ENCODE measurements around the gene GYPC.
"Not testable (repeated sequence)": the region's sequence is repeated elsewhere in the genome, so short reads cannot be mapped to it uniquely, and the experiment has no call there.

Gene GYPC

GRCh38 chr2:126700677-126701076 lies 44.7 kb downstream of the GYPC start:
- DNase-seq, result no peak

- no peak for DNase-seq
Observed at GRCh38 chr2:126703311-126703710, 47.4 kb downstream of the GYPC start.

DNA sequence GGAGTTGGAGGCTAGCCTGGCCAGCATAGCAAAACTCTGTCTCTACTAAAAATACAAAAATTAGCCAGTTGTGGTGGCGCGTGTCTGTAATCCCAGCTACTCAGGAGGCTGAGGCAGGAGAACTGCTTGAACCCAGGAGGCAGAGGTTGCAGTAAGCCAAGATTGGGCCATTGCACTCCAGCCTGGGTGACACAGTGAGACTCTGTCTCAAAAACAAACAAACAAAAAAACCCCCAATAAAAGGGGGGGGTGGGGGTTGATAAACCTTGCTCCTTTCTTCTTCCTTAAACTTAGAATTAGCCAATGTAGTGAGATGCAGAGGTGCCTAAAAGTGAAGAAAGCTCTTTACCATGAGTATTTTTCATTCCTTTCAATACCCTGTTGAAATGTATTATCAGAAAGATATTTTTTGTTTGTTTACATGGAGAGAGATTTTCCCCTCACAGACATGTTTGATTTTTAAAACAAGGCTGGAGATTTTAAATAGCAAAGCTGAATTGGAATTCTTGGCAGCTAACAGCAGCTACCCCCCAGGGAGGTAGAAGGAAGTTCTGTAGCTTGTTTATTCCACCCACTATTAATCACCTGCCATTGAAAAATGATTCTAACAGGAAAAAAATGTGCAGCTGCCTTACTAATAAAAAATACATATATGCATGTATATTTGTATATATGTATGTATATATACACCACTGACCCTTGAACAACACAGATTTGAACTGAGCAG lies 48.6 kb downstream of the GYPC start:
- no peak for DNase-seq

DNA sequence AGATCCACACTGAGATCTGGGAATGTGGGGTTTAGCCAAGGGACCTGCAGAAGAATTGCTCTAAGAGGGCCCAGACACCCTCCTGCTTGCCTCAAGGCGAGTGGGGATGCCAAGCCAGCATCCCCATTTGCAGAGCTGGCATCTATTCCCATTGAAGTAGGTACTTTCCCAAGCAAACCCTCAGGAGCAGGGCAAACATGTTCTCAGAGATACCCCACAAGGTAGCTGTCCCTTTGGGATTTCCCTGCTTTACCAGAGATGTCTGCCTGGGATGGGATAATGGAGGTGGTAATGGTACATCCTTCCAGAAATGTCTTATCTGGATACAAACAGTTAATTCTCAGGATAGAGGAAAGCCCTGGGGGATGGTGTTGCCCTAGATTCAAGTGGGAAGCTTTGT lies 51.2 kb downstream of the GYPC start:
- no peak for DNase-seq

- DNase-seq, result no peak
Observed at GRCh38 chr2:126707941-126708340, 52.0 kb downstream of the GYPC start.

DNA sequence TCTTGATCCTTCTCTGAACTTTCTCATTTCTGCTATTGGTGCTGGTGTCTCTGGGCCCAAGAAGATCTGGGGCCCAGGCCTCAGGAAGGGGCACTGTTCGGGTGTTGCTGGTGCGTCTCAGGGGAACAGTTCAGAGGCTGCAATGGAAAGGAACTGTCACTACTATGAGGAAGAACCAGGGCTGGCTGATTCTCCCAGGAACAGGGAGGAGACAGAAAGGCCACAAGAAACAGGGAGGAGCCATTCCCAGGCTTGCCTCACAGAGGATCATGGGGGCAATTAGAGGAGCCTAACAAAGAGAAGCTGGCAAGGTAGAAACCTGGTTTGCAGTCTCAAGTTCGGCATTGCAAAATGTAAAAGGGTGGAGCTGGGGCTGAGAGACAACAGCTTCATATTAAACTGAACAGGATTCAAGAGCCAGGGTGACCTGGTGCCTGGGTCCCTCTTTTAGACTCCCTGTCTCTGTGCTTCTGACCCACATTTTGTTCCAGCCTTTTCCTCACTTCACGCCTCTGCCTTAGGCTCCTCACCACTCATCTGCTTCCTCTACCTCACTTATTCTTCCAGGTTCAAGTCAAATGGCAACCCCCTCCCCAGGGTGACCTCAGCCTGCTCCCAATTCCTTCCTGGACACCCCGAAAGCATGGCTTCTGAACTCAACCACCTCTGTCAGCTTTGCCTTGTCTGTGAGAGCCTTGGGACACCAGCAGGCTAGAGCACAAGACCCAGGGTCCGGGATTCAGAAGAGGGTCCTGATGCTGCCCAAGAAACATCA lies 58.4 kb downstream of the GYPC start:
- no peak for DNase-seq

DNA sequence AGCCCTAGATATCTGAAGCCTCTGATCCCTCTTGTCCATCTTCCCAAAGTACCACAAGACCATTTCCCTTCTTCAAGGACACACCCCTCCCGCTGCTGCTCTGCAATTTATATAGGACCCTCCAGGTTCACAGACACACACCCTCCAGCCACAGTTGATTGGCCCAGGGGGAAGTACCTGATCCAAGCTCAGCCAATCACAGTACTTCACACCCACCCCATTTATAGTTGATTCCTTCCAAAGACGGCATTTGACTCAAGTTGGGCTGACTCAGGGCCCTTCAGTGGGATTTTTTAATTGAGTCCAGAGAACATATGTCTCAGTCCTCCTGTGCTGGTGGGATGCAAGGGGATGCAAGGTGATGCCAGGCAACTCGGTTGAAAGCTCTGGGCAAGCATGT lies 59.2 kb downstream of the GYPC start:
- DNase-seq, result no peak

- DNase-seq, result no peak
Observed at GRCh38 chr2:126715576-126716406, 59.8 kb downstream of the GYPC start.

DNA sequence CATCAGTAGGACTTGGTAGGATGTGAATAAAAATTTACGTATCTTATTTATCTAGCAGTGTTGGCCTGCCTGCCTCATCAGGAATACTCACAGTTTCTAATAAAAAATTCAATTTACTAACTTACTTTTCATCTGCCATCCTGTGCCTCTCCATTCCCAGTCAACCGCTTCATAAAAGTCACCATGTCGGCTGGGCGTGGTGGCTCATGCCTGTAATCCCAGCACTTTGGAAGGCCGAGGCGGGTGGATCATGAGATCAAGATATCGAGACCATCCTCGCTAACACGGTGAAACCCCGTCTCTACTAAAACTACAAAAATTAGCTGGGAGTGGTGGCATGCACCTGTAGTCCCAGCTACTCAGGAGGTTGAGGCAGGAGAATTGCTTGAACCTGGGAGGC lies 61.3 kb downstream of the GYPC start:
- DNase-seq, result not testable (repeated sequence)

GRCh38 chr2:126717928-126718327 lies 62.0 kb downstream of the GYPC start:
- no peak for DNase-seq

DNA sequence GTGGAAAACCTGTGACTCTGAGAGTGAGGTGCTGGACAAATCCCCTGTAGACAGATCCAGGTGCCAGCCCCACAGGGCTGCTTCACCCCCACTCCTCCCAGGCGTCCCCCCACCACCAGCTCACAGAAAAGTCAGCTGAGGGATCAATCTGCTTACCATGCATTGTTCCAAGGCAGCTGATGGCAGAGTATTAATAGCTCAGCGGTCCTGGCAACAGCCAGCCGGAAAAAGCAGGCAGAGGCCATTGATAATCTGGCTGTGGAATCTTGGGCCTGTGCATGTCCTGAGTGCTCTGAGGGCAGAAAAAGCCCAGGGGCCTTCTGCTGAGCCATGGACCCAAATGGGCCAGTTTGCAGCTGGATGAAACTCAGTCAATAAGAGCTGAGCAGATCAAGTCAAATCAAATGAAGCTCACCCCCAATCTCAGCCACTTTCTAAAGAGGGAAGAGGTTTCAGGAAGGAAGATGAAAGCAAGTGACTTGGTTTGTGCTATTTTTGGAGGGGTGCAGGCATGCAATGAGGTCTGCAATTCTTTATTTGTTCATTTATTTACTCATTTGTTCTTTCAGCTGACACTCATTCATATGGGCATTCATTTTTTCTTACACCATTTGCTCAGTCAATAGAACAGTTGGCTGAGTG lies 63.4 kb downstream of the GYPC start:
- no peak for DNase-seq

GRCh38 chr2:126719833-126720351 lies 63.9 kb downstream of the GYPC start:
- no peak for DNase-seq

DNA sequence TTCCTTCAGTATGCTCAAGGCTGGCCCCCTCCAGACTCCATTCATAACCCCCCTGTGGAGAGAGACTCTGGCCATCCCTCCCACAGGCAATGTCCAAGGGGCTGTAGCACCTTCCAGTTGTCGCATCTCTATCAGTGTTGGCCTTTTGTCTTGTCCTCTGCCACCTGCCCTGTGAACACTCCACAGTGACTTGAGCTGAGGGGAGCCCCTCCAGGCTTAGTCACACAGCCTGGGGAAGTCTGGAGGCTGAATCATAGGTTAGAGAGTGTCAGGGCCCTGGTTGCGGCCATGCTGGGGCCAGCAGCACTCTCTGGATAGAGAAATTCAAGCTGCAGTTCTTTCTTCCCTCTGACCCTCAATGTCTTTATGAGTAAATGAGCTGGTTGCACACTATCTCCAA lies 64.7 kb downstream of the GYPC start:
- no peak for DNase-seq

DNA sequence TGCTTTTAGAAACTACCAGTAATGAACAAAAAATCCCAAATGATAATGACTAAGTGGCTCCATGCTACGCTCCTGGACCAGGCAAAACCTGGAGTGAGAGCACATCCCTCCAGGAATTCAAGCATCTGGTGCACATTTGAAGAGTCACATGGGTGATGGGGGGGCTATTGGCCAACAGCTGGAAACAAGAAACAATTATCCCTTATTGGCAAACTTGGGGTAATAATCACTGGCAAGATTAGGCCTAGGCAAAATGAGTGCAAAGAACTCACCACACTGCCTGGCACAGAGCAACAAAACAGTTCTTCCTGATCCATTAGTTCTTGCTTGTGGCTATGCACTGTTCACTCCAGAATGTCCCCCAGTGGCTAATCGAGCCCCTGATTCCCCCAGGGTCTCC lies 66.1 kb downstream of the GYPC start:
- DNase-seq, result no peak

GRCh38 chr2:126722546-126722945 lies 66.6 kb downstream of the GYPC start:
- DNase-seq, result no peak

DNA sequence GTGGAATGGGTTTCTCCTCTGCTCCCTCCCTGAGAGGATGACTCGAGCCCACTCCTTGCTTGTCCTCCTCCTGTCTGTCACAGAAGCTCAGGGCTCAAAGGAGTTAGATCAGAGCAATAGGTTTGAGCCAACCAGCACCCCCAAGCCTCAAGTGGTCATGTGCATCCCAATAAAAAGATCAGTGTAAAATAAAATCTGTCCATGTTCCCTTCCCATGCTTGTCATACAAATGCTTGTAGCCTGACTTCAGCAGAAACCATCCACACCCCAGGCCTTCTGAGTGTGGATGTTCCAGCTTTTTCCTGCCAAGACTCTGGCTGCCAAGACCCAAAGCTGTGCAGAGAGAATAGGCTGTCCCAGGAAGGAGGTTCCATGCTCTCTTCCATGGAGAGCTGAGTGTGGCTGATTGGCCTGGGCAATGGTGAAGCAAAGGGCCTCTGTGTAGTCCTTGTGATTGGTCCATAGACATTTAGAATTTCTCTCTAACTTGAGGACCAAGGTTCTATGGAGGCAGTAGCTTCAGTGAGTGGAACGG lies 67.4 kb downstream of the GYPC start:
- no peak for DNase-seq

DNA sequence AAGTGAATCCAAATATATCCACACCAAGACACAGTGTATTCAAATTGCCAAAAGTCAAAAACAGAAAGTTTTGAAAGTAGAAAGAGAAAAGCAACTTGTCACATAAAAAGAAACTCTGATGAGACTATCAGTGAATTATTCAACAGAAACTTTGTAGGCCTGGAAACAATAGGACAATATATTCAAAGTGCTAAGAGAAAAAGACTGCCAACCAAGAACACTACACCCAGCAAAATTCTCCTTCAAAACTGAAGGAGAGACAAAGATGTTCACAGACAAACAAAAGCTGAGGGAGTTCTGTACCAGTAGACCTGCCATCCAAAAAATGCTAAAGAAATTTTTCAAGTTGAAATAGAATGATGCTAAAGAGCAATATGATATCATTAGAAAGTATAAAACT lies 69.6 kb downstream of the GYPC start:
- no peak for DNase-seq

- no peak for DNase-seq
Observed at GRCh38 chr2:126729896-126730295, 73.9 kb downstream of the GYPC start.

DNA sequence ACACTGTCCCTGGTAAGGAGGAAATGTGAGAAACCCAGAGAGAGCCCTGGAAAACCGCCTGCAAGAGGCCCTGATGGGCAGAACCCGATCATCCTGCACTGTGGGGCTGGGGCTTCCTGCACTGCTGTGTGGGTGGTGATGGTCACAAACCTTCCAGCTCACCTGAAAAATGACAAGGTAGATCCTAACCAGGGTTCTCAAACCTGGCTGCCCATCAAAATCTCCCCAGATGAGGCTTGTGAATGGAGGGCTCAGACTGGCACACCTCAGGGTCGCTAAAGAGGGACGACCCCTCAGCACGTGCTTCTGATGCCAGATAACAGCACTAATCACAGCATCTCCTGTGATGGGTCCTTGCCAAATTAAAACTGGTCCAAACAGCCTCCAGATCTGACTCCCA lies 74.7 kb downstream of the GYPC start:
- no peak for DNase-seq

- no peak for DNase-seq
Observed at GRCh38 chr2:126731353-126731752, 75.4 kb downstream of the GYPC start.

- no peak for DNase-seq
Observed at GRCh38 chr2:126732682-126733245, 76.8 kb downstream of the GYPC start.

GRCh38 chr2:126733795-126734194 lies 77.8 kb downstream of the GYPC start:
- no peak for DNase-seq
